NCI-H187 treated with DMSO at 0.1 percent for 48 hours (cell line): ENCODE results near the gene RABGGTB.
"Not testable (repeated sequence)": the region's sequence is repeated elsewhere in the genome, so short reads cannot be mapped to it uniquely, and the experiment has no call there.

Experiments used
- DNase-seq: peaks from one replicate; lab custom pipeline; 2025; lab: John Stamatoyannopoulos, UW

Gene RABGGTB

GRCh38 chr1:75785983-75786853, at the start of gene RABGGTB:
Gene RABGGTB, plus strand, starts transcription at chr1:75786256. Its CDS starts 16 bp downstream, at chr1:75786272.
- peak; percentile 69 for DNase-seq

- DNase-seq, result no peak
Observed at GRCh38 chr1:75742047-75742625, 43.9 kb upstream of the RABGGTB start.

GRCh38 chr1:75745276-75745675, 40.8 kb upstream of the RABGGTB start:
- no peak for DNase-seq

GRCh38 chr1:75757210-75757609, 28.8 kb upstream of the RABGGTB start:
- not testable (repeated sequence) for DNase-seq

- not testable (repeated sequence) for DNase-seq
Observed at GRCh38 chr1:75758543-75758942, 27.5 kb upstream of the RABGGTB start.

- DNase-seq, result no peak
Observed at GRCh38 chr1:75764057-75764655, 21.9 kb upstream of the RABGGTB start.

- DNase-seq, result no peak
Observed at GRCh38 chr1:75765697-75766355, 20.2 kb upstream of the RABGGTB start.

- no peak for DNase-seq
Observed at GRCh38 chr1:75768016-75768415, 18.0 kb upstream of the RABGGTB start.

- DNase-seq, result no peak
Observed at GRCh38 chr1:75770761-75771160, 15.3 kb upstream of the RABGGTB start.

GRCh38 chr1:75771978-75772377, 14.1 kb upstream of the RABGGTB start:
- no peak for DNase-seq

- DNase-seq, result not testable (repeated sequence)
Observed at GRCh38 chr1:75777812-75778211, 8.2 kb upstream of the RABGGTB start.

- not testable (repeated sequence) for DNase-seq
Observed at GRCh38 chr1:75778694-75779093, 7.4 kb upstream of the RABGGTB start.

GRCh38 chr1:75780183-75780582, 5.9 kb upstream of the RABGGTB start:
- DNase-seq, result not testable (repeated sequence)

GRCh38 chr1:75783920-75784319, 2.1 kb upstream of the RABGGTB start:
- not testable (repeated sequence) for DNase-seq

- DNase-seq, result no peak
Observed at GRCh38 chr1:75785320-75785982, 605 bp upstream of the RABGGTB start.

GRCh38 chr1:75786901-75787493, 941 bp downstream of the RABGGTB start:
- DNase-seq, result no peak

GRCh38 chr1:75787524-75787923, 1.5 kb downstream of the RABGGTB start:
- no peak for DNase-seq

GRCh38 chr1:75789988-75790387, 3.9 kb downstream of the RABGGTB start:
- DNase-seq, result no peak

- DNase-seq, result no peak
Observed at GRCh38 chr1:75791022-75791421, 5.0 kb downstream of the RABGGTB start.

- no peak for DNase-seq
Observed at GRCh38 chr1:75792091-75792490, 6.0 kb downstream of the RABGGTB start.

GRCh38 chr1:75794382-75794781, 8.3 kb downstream of the RABGGTB start:
- DNase-seq, result no peak
